Epithelial cell of esophagus (primary cell): Measurements from ENCODE around the gene PDE11A.
"Not testable (repeated sequence)": the region's sequence is repeated elsewhere in the genome, so short reads cannot be mapped to it uniquely, and the experiment has no call there.

Experiments used
- DNase-seq: peaks from one replicate; pipeline ENCODE4 v3.0.0; 2010; ENCODE audit warnings: low read depth
- H3K4me3 ChIP-seq: 2 replicates; pipeline ENCODE4 v1.5.1; 2011; ENCODE audit warnings: mild to moderate bottlenecking, low read length, control low read depth
- TF ChIP-seq, protein P1 (sequence below): IDR thresholded peaks from 2 replicates; pipeline ENCODE4 v1.5.1; 2011; ENCODE audit warnings: low read depth, mild to moderate bottlenecking, low read length, control low read depth, inconsistent platforms; ENCODE audit not compliant: insufficient read depth; ENCODE audit errors: missing control alignments

PDE11A gene

DNA sequence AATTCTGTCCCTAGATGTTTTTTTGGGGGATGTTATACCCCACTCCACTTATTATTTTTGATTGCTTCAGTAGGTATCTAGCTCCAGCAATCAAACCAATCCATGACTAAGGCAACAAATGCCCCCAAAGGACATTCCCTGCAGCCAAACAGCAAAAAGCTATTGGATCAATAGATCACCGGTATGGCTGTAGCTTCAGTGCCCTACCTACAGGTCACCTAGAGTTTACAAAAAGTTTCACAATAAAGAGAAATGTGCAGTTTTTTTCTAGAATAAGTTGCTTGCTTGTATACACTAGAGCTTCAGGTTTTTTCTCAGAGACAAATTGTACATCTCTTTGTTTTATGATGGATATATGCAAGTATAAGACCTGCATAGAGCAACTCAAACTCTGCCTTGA lies 27.7 kb downstream of the PDE11A start:
- H3K4me3 ChIP-seq: no peak overlapping the region

DNA sequence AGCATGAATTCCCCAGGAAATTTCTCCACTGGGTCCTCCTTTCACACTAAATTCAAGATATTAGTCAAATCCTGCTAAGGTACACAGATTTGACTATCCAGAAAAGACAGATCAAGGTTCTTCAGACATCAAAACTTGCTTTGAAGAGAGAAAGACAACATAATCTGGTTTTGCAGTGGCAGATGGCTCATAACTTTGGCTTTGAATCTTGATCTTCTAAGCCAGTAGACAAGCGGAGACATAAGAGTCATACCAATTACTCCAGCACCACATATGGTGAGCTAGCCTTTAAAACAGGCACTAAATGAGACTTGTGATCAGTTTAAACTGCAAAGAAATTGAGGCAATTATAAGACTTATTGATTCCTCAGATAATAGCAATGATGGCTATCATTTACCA lies 29.3 kb downstream of the PDE11A start:
- no peak overlapping the region for H3K4me3 ChIP-seq
- TF ChIP-seq, protein P1, sequence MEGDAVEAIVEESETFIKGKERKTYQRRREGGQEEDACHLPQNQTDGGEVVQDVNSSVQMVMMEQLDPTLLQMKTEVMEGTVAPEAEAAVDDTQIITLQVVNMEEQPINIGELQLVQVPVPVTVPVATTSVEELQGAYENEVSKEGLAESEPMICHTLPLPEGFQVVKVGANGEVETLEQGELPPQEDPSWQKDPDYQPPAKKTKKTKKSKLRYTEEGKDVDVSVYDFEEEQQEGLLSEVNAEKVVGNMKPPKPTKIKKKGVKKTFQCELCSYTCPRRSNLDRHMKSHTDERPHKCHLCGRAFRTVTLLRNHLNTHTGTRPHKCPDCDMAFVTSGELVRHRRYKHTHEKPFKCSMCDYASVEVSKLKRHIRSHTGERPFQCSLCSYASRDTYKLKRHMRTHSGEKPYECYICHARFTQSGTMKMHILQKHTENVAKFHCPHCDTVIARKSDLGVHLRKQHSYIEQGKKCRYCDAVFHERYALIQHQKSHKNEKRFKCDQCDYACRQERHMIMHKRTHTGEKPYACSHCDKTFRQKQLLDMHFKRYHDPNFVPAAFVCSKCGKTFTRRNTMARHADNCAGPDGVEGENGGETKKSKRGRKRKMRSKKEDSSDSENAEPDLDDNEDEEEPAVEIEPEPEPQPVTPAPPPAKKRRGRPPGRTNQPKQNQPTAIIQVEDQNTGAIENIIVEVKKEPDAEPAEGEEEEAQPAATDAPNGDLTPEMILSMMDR: no peak
- DNase-seq: no peak

More for the DNA sequence above, 27.7 kb downstream of the PDE11A start:
- no peak for DNase-seq
- TF ChIP-seq, protein P1: no peak

DNA sequence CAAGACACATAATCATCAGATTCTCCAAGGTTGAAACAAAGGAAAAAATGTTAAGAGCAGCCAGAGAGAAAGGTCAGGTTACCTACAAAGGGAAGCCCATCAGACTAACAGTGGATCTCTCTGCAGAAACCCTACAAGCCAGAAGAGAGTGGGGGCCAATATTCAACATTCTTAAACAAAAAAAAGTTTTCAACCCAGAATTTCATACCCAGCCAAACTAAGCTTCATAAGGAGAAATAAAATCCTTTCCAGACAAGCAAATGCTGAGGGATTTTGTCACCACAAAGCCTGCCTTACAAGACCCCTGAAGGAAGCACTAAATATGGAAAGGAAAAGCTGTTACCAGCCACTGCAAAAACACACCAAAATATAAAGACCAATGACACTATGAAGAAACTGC lies 39.0 kb downstream of the PDE11A start:
- H3K4me3 ChIP-seq, DNase-seq: not testable (repeated sequence)

DNA sequence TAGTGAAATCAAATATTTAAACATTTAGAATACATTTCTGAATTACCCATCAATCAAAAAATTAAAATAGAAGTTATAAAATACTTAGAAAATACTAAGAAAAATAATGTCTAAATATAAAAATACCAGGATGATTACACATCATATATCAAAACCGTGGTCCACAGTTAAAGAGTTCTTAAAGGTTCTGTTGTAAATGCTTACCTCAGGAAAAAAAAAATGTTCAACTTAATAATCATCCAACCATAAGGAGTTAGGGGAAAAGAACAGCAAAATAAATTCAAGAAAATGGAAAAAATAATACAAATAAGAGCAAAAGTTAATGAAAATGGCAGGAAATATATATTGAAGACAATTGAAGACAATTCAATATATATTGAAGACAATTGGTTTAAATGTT lies 43.2 kb downstream of the PDE11A start:
- TF ChIP-seq, protein P1: no peak
- no peak overlapping the region for H3K4me3 ChIP-seq

DNA sequence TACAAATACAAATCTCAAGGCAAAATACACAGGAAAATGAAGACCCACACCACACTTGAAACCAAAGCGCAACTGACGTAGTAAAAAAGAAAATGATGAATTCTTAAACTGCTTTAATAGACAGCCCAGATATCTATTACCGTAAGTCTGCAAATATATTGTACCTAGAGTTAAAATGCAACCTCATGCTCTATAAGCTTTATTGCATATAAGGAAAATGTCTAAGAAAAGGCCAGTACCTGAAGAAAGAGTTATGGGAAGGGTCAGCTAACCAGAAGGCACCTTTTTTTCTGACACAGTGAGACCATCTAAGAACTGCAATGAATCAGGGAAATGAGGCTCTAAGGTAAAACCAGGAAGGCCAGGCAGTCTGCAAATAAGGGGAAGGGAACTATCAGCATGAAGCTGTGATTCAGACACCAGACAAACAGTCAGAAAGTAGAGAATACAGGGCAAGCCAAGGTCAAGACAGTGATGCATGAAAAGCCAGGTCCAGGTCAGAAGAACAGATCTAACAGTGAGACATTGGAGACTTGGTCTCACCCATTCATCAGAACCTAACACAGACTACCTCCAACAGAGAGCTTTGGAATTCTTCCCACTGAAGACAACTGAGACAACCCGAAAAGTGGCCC lies 46.9 kb downstream of the PDE11A start:
- H3K4me3 ChIP-seq: no peak overlapping the region
- TF ChIP-seq, protein P1: no peak
- DNase-seq: no peak

More for the DNA sequence above, 43.2 kb downstream of the PDE11A start:
- no peak for DNase-seq

DNA sequence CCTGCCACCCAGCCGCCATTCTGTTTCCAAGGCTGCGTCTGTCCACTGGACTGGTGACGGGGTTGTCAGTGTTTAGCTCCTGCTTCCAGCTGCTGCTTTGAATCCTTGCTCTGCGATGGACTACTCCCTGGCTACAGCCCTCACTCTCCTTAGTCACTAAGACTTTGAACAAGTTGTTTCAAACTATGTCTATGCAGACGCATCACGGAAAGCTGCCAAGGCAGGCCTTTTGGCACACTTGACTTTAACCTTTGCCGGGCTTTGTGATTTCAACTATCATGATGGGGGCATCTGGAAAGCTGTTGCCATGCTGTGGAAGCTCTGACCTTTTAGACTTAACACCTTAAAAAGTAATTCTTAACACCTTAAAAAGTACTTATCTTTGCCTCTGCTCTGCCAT lies 54.4 kb downstream of the PDE11A start:
- H3K4me3 ChIP-seq: no peak overlapping the region
- TF ChIP-seq, protein P1: no peak
- no peak for DNase-seq

DNA sequence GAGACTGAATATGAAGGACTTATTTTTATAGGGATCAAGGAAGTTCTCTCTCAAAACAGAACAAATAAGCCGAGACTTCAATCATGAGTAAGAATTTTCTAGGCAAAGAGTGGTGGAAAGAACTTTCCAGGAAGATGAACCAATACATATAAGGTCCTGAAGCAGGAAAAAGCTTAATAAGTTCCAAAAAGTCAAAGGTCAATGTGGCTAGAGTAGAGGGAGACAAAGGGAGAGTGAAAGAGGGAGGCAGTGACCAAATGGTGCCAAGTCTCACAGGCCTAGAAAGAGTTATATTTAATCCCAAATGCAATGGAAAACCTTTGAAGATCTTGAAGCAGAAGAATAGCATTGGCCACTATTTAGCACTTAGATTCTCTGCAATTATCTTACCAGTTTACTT lies 56.0 kb downstream of the PDE11A start:
- DNase-seq: no peak
- H3K4me3 ChIP-seq: no peak overlapping the region
- TF ChIP-seq, protein P1: no peak
